Measurements from ENCODE around the gene DMRTC2.

GRCh38 chr19:41849067-41849466, 4.2 kb downstream of the DMRTC2 start:
- no peak for TF ChIP-seq CTCF (conservative IDR thresholded peaks at IDR 0.05)
- TF ChIP-seq ZFX (IDR thresholded peaks at IDR 0.05) = no peak

All from C4-2B (cell line).